ENCODE measurements around the gene USP49. TPM values are rescaled to one million over a fixed set of nuclear protein-coding genes. Genes with fewer than 3 reads are reported as not detected.
A peak's percentile ranks its signal among the peaks of the same experiment; 100 is the strongest.

USP49 gene
- total and polyA plus RNA-seq, 2 of the 13 experiments (the other 11 are each of a cell fraction or from before 2014, with no cell fraction given), result 2.9 to 4.3 TPM

GRCh38 chr6:41921712-41921998 is 26.5 kb upstream of the USP49 start (continued):
- TF ChIP-seq PATZ1 (CRISPR knock-in tag; IDR thresholded peaks at IDR 0.05), result no peak
- no peak for TF ChIP-seq SKIL (CRISPR knock-in tag; IDR thresholded peaks at IDR 0.05; ENCODE audit: borderline replicate concordance)
- TF ChIP-seq ARID3A (IDR thresholded peaks at IDR 0.05; ENCODE audit: low read depth, low read length), result no peak
- TF ChIP-seq ZNF563 (CRISPR knock-in tag; IDR thresholded peaks at IDR 0.05), result no peak
- no peak for TF ChIP-seq ETV5 (CRISPR knock-in tag; IDR thresholded peaks at IDR 0.05; ENCODE audit: borderline replicate concordance)
- no peak for TF ChIP-seq ELK4 (CRISPR knock-in tag; IDR thresholded peaks at IDR 0.05; ENCODE audit: borderline replicate concordance)
- no peak for TF ChIP-seq ZNF816 (CRISPR knock-in tag; IDR thresholded peaks at IDR 0.05; ENCODE audit: borderline replicate concordance)
- TF ChIP-seq ZNF3 (CRISPR knock-in tag; IDR thresholded peaks at IDR 0.05), result 0 out of 2 replicates have a peak, but pooled peaks have one; percentile 1
- TF ChIP-seq SMAD1 (CRISPR knock-in tag; IDR thresholded peaks at IDR 0.05; ENCODE audit: borderline replicate concordance, low read depth), result no peak
- TF ChIP-seq MTA1 (CRISPR knock-in tag; IDR thresholded peaks at IDR 0.05; ENCODE audit: borderline replicate concordance), result no peak
- TF ChIP-seq CHD4 (IDR thresholded peaks at IDR 0.05; ENCODE audit: borderline replicate concordance, low read length), result no peak
- TF ChIP-seq RAD21 (CRISPR knock-in tag; IDR thresholded peaks at IDR 0.05), result no peak; the same call in 1 of the 2 replicates
- TF ChIP-seq ZNF772 (CRISPR knock-in tag; IDR thresholded peaks at IDR 0.05), result no peak; the same call in 1 of the 2 replicates
- TF ChIP-seq KLF16 (CRISPR knock-in tag; IDR thresholded peaks at IDR 0.05), result no peak
- no peak for TF ChIP-seq PCBP2 (optimal IDR thresholded peaks at IDR 0.05; ENCODE audit: low read depth, low read length, poor library complexity, severe bottlenecking)
- 0 out of 2 replicates have a peak, but pooled peaks have one; percentile 13 for TF ChIP-seq MXD1 (CRISPR knock-in tag; IDR thresholded peaks at IDR 0.05)
- peak; percentile 8; the same call in 1 of the 2 replicates for TF ChIP-seq KDM5A (IDR thresholded peaks at IDR 0.05; ENCODE audit: borderline replicate concordance, low read length)
- no peak for TF ChIP-seq NCOA1 (CRISPR knock-in tag; IDR thresholded peaks at IDR 0.05)
- no peak for TF ChIP-seq ZNF281 (CRISPR knock-in tag; IDR thresholded peaks at IDR 0.05; ENCODE audit: borderline replicate concordance)
- no peak for TF ChIP-seq TRIM24 (CRISPR knock-in tag; IDR thresholded peaks at IDR 0.05)
